Cardiac fibroblast (primary cell): ENCODE results near the gene MYL1.

ENCODE experiments used
- DNase-seq, 2 donors: peaks; one replicate each; pipeline versions ENCODE4 v3.0.0 to v3.0.0-alpha.2; 2010; ENCODE audit warnings: low read depth in 2 of 2
- H3K4me3 ChIP-seq, 2 donors: replicated peaks in 1 of 2; 1 replicate in 1 of 2; 2 replicates in 1 of 2; pipeline ENCODE4 v1.5.1; 2011; ENCODE audit warnings: low read depth in 2 of 2, low read length in 2 of 2, mild to moderate bottlenecking in 2 of 2, moderate library complexity in 1 of 2
- TF ChIP-seq, protein P1 (sequence below): IDR thresholded peaks from one replicate; pipeline ENCODE4 v1.5.1; 2011; ENCODE audit warnings: low read depth, mild to moderate bottlenecking, low read length, inconsistent platforms

Gene MYL1

GRCh38 chr2:210324458-210324857, 9.5 kb upstream of the MYL1 start:
- no peak overlapping the region for H3K4me3 ChIP-seq
- no peak for DNase-seq
- TF ChIP-seq, protein P1, sequence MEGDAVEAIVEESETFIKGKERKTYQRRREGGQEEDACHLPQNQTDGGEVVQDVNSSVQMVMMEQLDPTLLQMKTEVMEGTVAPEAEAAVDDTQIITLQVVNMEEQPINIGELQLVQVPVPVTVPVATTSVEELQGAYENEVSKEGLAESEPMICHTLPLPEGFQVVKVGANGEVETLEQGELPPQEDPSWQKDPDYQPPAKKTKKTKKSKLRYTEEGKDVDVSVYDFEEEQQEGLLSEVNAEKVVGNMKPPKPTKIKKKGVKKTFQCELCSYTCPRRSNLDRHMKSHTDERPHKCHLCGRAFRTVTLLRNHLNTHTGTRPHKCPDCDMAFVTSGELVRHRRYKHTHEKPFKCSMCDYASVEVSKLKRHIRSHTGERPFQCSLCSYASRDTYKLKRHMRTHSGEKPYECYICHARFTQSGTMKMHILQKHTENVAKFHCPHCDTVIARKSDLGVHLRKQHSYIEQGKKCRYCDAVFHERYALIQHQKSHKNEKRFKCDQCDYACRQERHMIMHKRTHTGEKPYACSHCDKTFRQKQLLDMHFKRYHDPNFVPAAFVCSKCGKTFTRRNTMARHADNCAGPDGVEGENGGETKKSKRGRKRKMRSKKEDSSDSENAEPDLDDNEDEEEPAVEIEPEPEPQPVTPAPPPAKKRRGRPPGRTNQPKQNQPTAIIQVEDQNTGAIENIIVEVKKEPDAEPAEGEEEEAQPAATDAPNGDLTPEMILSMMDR, result no peak

GRCh38 chr2:210323003-210323402, 8.0 kb upstream of the MYL1 start:
- DNase-seq, result no peak
- TF ChIP-seq, protein P1, result no peak
- no peak overlapping the region for H3K4me3 ChIP-seq

GRCh38 chr2:210318891-210319290, 3.9 kb upstream of the MYL1 start:
- TF ChIP-seq, protein P1, result no peak
- no peak overlapping the region for H3K4me3 ChIP-seq
- DNase-seq, result no peak

DNA sequence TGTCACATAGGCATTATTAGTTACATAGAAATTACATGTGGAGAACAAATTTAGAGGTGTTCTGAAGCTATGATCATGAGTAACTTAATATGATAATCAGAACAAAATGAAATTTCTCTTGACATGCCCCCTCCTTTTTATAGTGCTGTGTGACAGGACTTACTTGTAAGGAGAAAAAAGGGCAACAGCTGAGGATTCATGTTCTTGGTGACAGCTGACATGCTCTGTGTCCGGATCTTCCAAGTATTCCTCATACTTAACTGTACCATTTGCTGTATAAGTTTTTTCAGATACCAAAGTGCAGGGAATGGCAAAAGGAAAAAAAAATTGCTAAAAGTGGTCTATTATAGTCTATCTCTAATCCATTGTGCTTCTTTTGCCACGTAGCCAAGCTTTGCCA, 3.5 kb upstream of the MYL1 start:
- TF ChIP-seq, protein P1, result no peak
- no peak for DNase-seq
- no peak overlapping the region for H3K4me3 ChIP-seq

- DNase-seq, result no peak
- TF ChIP-seq, protein P1, result no peak
- no peak overlapping the region for H3K4me3 ChIP-seq
Observed at GRCh38 chr2:210310550-210310949, 4.4 kb downstream of the MYL1 start.

GRCh38 chr2:210309548-210310233, 5.3 kb downstream of the MYL1 start:
- H3K4me3 ChIP-seq, result no peak overlapping the region
- TF ChIP-seq, protein P1, result no peak
- DNase-seq, result no peak

- TF ChIP-seq, protein P1, result no peak
- H3K4me3 ChIP-seq, result no peak overlapping the region
- no peak for DNase-seq
Observed at GRCh38 chr2:210303498-210303897, 11.5 kb downstream of the MYL1 start.
